Measurements from ENCODE around the gene FYN. TPM values are rescaled to one million over a fixed set of nuclear protein-coding genes. Genes with fewer than 3 reads are reported as not detected.
A peak's percentile ranks its signal among the peaks of the same experiment; 100 is the strongest.

The FYN gene
- total RNA-seq, 4 donors from 2014 or later, result 37.8 to 65.8 (median 53.8) TPM

DNA sequence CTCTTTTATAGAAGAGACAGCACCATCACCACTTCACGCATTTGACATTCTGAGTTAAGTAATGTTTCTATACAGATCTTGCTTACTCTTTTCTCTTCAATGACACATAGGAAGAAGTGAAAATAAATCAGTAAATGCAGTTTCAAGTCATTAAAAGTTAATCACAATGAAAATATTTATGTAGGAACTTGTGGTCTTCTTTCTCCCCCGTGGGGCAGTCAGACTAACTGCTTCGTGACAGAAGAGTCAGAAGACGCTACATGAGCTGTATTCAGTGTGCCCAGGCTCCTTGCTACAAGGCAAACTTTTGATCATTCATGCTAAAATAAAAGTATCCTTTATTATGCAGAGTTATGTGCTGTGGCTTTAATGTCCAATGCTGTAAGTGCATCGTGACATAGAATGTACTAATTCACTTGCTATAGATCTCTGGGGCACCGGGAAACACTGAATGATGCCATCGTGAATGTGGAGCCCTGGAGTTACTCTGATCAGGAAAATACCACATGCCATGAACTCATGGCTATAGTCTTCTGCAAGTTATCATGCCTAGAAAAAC lies 149.8 kb downstream of the FYN start:
- Histone ChIP-seq H3K9me3 (no peaks in the 10 kb centered on the region), H3K27ac (replicated peaks in 1 of 4) (no peak overlapping the region), H3K4me1 (peaks cover 31 to 57% (median 39%) of the 10 kb centered on the region in 4 donors), H3K36me3 (peaks cover 0 to 13% (median 2%) of the 10 kb centered on the region in 4 donors), H3K27me3 (no peaks in the 10 kb centered on the region), H3K4me3 (no peak overlapping the region)
- TF ChIP-seq POLR2AphosphoS5 (IDR thresholded peaks at IDR 0.05) (no peak), POLR2A (IDR thresholded peaks at IDR 0.05; ENCODE audit: low read depth) (no peak), EP300 (IDR thresholded peaks at IDR 0.05) (no peak)
- TF ChIP-seq, protein P1, sequence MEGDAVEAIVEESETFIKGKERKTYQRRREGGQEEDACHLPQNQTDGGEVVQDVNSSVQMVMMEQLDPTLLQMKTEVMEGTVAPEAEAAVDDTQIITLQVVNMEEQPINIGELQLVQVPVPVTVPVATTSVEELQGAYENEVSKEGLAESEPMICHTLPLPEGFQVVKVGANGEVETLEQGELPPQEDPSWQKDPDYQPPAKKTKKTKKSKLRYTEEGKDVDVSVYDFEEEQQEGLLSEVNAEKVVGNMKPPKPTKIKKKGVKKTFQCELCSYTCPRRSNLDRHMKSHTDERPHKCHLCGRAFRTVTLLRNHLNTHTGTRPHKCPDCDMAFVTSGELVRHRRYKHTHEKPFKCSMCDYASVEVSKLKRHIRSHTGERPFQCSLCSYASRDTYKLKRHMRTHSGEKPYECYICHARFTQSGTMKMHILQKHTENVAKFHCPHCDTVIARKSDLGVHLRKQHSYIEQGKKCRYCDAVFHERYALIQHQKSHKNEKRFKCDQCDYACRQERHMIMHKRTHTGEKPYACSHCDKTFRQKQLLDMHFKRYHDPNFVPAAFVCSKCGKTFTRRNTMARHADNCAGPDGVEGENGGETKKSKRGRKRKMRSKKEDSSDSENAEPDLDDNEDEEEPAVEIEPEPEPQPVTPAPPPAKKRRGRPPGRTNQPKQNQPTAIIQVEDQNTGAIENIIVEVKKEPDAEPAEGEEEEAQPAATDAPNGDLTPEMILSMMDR (IDR thresholded peaks at IDR 0.05), result no peak
- WGBS, result 90% methylated on average over 7 of the region's 7 CpGs
- no peak for DNase-seq (ENCODE audit: extremely low spot score)
- intact Hi-C loops (cut with DNase I), result no loop called here

DNA sequence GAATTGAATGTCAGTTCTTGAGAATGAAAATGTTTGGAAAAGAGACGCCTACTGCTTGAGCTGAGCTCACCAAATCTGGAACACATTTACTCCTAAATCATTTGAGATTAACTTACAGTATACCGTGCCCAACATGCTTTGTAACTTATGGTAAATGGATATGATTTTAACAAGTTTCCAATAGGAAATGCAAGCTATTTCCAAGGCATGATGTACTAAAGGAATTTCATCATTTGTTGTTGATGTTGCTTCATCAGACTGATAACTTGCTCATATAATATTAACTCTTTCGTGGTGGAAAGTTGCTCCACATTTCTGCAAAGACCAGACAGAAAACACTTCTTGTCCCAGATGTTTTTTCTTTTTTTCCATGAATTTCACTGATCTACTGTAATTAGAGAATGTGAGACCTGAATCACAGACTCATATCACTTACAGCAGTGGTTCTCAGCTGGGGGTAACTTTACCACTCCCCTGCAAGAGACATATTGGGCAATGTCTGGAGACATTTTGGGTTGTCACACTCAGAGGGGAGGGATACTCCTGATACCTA lies 151.0 kb downstream of the FYN start:
- H3K27ac ChIP-seq (replicated peaks in 1 of 4), result peak overlapping the region in 1 of 4 donors; percentile 12
- no peaks in the 10 kb centered on the region for H3K9me3 ChIP-seq
- no peak for DNase-seq (ENCODE audit: extremely low spot score)
- TF ChIP-seq POLR2AphosphoS5 (IDR thresholded peaks at IDR 0.05) (no peak), EP300 (IDR thresholded peaks at IDR 0.05) (no peak), POLR2A (IDR thresholded peaks at IDR 0.05; ENCODE audit: low read depth) (no peak)
- TF ChIP-seq, protein P1 (IDR thresholded peaks at IDR 0.05), result no peak
- H3K36me3 ChIP-seq, result peaks cover 0 to 16% (median 7%) of the 10 kb centered on the region in 4 donors
- intact Hi-C loops (cut with DNase I), result no loop called here
- H3K4me1 ChIP-seq, result peaks cover 31 to 47% (median 36%) of the 10 kb centered on the region in 4 donors
- 58% methylated on average over 3 of the region's 3 CpGs for WGBS
- no peak overlapping the region for H3K4me3 ChIP-seq
- no peaks in the 10 kb centered on the region for H3K27me3 ChIP-seq

DNA sequence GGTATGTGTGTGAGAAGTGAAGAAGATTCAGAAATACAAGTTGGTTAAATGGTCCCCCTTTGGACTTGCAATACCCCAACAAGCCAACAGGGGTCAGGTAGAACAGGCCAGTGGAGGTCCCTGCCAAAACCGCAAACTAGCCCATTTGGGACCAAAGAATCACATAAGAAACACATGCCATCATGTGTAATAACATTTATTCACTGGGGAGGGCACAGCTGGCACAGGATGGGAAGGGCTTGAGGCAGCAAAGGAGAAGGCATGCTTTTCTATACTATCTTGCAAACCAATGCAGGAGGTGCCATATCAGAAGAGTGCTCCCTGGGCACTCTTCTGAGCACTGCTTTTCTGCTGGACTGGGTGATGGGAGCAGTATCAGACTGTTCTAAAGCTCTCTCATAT lies 151.5 kb downstream of the FYN start:
- no peak overlapping the region for H3K4me3 ChIP-seq
- H3K9me3 ChIP-seq, result no peaks in the 10 kb centered on the region
- 72% methylated on average over 1 of the region's 1 CpG for WGBS
- peak overlapping the region in 1 of 4 donors; percentile 12 for H3K27ac ChIP-seq (replicated peaks in 1 of 4)
- peaks cover 31 to 47% (median 36%) of the 10 kb centered on the region in 4 donors for H3K4me1 ChIP-seq
- intact Hi-C loops (cut with DNase I), result no loop called here
- peaks cover 0 to 16% (median 8%) of the 10 kb centered on the region in 4 donors for H3K36me3 ChIP-seq
- DNase-seq (ENCODE audit: extremely low spot score), result no peak
- no peaks in the 10 kb centered on the region for H3K27me3 ChIP-seq
- TF ChIP-seq POLR2A (IDR thresholded peaks at IDR 0.05; ENCODE audit: low read depth), result no peak
- no peak for TF ChIP-seq POLR2AphosphoS5 (IDR thresholded peaks at IDR 0.05)
- no peak for TF ChIP-seq EP300 (IDR thresholded peaks at IDR 0.05)
- TF ChIP-seq, protein P1 (IDR thresholded peaks at IDR 0.05), result peak; percentile 26 to 50 (median 30)

DNA sequence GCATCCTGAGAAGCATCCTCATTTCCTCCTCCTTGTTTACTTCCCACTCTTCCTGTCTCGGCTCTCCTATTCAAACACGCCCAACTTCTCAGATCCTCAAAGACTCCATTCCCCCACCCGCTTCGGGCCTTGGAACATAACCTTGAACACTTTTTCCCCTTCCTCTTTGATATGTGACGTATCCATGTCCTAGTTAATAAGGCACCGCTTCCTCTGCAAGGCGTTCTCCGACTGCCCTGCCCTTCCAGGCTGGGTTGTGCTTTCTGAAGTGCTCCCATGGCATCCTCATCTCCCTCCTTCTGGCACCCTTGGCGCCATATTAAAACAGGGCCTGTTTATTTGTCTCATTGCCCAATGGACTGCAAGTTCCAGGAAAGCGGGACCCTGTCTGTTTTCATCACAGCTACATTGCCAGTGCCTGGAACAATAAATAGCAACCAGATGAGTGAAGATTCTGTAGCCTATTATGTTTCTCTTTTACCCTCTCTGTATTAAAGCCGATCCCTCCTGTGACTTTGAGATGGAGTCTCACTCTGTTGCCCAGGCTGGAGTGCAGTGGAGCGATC lies 152.2 kb downstream of the FYN start:
- H3K27ac ChIP-seq (replicated peaks in 1 of 4), result no peak overlapping the region
- peaks cover 31 to 46% (median 36%) of the 10 kb centered on the region in 4 donors for H3K4me1 ChIP-seq
- no peaks in the 10 kb centered on the region for H3K27me3 ChIP-seq
- 92% methylated on average over 12 of the region's 12 CpGs for WGBS
- TF ChIP-seq, protein P1 (IDR thresholded peaks at IDR 0.05), result no peak
- no peak for TF ChIP-seq POLR2A (IDR thresholded peaks at IDR 0.05; ENCODE audit: low read depth)
- no peak for TF ChIP-seq POLR2AphosphoS5 (IDR thresholded peaks at IDR 0.05)
- no peak for TF ChIP-seq EP300 (IDR thresholded peaks at IDR 0.05)
- no peak for DNase-seq (ENCODE audit: extremely low spot score)
- peaks cover 0 to 16% (median 8%) of the 10 kb centered on the region in 4 donors for H3K36me3 ChIP-seq
- intact Hi-C loops (cut with DNase I), result no loop called here
- H3K9me3 ChIP-seq, result no peaks in the 10 kb centered on the region
- H3K4me3 ChIP-seq, result no peak overlapping the region

Measured in esophagus muscularis mucosa (tissue), 4 donors.